Activated CD4-positive, alpha-beta T cell treated with anti-CD3 and anti-CD28 coated beads, Interleukin-2, amount 50 U/mL, for 4 hours (primary cell): ENCODE data around the gene CHKA.

Source experiments
- DNase-seq, 2 experiments: peaks; one replicate each; pipeline ENCODE4 v3.0.0-alpha.2; 2020

CHKA gene

DNA sequence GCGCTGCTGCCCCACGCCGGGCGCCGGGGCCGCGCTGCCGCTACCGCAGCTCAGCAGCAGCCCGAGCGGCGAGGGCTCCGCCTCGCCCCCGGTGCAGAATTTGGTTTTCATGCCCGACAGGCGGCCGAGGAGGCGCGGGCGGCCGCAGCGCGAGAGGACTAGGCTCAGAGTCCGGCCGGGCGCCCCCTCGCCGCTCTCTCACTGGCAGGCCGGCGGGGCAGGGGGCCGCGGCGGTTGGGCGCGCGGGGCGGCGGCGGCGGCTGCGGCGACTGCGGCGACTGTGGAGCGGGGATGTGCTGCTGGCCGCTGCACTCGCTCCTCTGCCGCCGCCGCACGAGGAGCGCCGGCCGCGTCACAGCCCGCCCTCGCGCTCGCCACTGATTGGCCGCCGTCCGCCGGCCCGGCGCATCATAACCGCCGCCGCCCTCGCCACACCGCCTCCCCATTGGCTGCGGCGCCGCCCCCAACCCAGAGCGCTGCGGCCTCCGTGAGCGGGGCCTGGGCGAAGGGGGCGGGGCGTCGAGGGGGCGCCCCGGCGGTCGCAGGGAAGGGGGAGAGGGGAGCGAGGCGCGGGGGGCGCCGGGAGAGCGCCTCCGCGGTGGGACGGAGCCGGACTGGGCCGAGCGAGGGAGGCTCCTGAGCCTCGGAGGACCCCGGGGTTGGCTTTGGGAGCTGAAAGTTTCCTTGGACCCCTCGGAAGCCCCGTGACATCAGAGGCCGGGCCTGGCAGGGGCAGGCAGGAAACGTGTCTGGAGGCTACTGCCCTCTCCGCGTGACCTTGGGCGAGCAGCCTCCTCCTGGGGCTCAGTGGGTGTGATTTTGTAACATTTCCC is at the start of gene CHKA:
Gene CHKA (minus strand): TSS at position 322 of the 833 bp plus-strand sequence. CDS start 211 bp downstream, at position 111.
- peak; percentile 77 to 81 for DNase-seq

DNA sequence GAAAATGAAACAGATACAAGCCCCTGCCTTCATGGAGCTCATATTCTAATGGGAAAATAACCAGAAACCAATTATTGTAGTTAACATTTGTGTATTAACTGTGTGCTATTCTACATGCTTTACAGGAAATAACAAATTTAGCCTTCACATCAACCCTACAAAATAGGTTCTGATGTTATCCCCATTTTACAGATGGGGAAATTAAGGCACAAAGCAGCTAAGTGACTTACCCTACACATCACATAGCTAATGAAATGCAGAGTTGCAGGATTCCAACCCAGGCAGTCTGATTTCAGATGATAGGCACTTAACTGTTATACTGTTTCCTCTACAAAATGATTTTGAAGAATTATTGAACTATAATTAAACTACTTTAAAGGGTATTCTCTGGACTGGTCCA is 48.3 kb upstream of the CHKA start:
- DNase-seq, result no peak

DNA sequence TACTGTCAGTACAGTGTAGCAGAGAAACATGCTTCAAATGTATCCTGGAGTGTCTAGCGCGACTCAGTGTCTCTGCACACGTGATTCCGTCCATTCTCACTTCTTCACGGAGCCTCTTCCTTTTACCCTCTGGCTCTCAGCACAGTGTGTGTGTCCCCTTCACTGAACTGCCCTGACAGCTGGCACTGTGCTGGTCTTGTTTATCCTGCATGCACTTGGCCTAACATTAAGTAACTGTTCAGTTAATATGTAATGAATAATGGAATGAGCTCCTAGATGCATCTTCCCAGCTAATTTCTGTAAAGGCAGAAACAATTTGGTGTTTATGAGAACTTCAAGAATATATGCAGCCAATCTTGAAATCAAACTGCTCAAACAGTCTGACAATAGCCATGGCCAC is 47.5 kb upstream of the CHKA start:
- DNase-seq, result no peak

DNA sequence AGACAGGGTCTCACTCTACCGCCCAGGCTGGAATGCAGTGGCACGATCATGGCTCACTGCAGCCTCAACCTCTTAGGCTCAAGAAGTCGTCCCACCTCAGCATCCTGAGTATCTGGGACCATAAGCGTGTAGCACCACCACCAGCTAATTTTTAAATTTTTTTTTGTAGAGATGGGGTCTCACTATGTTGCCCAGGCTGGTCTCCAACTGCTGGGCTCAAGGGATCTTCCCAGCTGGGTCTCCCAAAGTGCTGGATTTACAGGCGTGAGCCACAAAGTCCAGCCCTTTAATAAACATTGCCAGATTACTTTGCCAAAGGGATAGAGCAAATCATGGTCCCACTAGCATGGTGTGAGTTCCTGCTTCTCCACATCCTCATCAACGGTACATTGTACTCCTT is 46.3 kb upstream of the CHKA start:
- DNase-seq, result no peak

DNA sequence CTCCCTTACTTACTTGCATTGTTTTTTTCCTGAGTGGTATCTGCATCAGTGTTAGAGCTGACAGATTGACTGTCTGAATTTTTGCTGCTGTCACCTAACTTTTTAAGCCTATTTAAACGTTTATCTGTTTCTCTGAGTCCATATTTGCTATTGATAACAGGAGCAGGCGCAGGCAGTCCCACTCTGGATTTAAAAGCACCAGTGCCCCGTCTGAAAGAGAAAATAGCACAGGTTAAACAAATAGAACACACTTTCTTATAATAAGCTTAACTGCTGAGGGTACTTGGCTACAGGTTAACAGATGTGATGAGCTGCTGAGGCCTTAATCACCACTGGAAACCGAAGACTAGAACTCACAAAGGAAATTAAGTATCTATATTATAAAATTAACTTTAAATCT is 45.8 kb upstream of the CHKA start:
- no peak for DNase-seq

DNA sequence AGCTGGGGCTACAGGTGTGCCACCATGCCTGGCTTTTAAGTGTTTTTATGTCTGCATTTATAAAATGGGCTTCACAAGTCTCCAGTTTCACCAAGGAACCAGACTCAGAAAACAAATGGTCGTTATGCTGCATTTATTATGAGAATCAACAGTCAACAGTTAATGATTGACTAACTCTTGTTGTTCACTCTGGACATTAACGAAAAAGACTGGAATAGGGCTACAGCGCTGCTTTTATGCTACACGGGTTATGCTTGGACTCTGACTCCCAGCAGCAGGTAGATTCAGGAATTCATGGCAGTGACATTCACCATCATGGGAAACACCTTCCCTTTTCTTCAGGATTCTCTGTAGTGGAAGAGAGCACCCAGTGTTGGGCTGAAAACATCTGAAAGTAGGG is 44.4 kb upstream of the CHKA start:
- no peak for DNase-seq

DNA sequence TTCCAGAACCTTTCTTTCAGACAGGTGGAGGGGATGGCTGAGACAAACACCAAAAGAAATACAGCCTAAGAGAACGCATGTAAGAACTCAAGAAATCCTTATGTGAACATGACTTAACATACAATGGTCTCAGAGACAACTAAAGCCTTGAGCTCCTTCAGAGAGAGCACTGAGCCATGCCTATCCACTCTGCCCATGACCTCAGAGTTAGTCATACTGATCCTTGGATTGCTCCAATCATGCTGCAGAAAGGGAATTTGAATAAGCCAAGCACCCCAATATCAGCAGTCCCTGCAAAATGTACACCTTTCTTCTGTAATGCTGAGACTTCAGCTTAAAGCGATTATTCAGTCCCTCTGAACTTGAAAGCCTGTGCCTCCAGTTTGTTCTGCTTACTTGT is 43.2 kb upstream of the CHKA start:
- DNase-seq, result no peak

DNA sequence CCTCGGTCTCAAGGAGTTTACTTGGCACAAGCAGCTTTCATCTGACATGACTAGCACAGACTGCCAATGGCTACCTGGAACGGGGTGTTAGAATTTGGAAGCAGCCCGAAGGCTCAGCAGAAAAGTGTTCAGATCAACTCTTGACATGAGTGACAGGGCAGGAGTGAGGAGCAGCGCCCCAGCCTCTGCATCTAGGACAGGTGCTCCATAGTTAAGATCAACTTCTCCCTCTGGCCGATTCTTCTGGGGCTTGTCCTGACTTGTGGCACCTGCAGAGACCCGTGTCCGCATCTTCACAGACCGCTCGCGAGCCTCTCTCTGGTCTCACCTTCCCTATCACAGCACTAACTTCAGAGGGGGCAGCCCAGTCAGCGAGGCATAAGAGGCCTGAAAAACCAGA is 42.5 kb upstream of the CHKA start:
- DNase-seq, result no peak

DNA sequence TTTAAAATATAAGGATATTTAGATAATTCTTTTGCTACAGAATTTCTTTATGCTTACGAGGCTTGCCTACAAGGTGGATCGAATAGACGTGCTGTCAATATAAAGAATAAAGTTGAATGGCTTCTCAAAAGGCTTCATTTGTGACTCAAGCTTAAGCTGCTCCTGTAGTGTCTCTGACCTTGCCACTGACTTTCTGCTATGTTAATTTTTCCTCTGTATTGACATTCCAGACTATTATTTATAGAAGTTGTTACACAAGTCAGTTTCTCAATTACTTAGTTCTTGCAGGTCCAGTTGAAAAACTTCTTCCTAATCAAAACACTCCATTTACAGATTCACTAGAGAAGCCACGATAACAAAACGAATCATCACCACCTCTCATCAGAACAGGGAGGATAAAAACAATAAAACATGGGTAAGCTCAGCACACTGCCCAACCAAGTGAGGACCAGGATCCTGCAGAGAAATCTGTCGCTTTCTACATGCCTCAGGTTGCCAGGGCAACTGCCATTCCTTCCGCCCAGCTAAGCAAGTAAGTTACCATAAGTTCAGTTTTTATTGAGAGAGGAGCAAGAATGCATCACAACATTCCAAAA is 39.0 kb upstream of the CHKA start:
- no peak for DNase-seq

DNA sequence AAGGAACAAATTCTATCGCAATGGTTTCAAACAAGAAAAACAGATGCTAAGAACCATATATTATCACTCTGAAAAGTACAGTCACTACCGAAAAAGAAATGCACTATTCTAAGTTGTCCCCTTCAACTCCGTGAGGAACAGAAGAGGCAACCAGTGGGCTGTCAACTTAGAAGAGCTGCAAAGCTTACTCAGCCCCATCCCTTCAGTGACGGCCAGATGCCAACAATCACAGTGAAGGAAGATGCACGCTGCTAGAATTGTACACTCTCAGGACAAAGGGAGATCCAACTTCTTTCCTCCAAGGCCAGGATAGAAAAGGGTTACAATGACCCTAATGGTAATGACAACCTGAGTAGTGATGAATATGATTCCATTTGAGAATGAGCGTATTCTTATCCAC is 38.5 kb upstream of the CHKA start:
- DNase-seq, result no peak

DNA sequence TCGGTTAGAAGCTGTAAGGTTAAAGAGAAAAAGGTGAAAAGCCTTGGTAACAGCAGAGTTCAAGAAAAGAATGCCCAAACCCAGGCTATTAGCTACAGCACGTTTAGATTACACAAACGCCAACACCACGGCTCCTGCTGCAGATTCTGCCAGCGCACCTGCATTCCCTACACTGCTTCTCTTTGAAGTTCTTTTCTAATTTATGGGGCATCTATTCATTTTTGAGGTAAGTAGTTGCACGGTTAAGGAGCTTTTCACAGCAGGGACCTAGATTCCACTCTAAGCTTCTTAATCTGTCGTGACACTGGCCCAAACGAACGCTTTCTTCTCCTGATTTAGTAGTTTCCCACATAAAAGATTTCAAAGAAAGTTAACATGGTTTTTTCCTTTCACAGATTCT is 38.0 kb upstream of the CHKA start:
- DNase-seq, result no peak

DNA sequence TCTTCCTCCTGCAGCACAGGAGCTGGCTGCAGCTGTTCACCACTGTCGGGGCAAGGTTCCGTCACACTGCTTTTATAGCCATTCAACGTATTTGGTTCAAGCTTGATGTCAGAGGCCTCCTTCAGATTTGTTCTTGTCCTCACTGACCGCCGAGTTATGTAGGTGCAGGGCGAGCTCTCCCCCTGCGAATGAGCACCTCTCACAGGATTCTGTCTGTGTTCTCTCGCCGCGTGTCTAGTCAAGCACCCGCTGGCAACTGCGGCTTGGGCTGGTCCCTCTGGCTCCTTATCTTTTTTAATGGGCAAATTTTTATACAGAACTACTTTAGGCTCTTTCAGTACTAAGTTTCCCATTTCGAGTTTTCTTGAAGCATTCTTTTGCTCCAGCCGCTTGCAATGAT is 37.4 kb upstream of the CHKA start:
- DNase-seq, result no peak

DNA sequence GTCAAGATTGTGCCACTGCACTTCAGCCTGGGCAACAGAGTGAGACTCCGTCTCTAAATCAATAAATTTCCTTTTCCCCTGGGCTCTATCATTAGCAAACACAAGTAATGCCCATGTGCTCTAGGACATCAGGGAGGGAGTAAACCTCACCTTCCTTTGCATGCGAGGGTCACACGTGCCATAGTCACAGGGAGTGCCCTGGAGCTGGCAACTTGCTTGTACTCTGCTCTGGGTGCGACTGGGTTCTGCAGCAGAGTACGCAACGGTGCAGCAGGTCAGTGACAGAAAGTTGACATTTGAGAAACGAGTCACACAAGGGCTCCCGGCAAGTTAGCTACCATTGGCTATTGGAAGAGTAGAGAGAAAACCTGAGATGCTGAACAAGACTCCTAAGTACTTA is 32.6 kb upstream of the CHKA start:
- no peak for DNase-seq

DNA sequence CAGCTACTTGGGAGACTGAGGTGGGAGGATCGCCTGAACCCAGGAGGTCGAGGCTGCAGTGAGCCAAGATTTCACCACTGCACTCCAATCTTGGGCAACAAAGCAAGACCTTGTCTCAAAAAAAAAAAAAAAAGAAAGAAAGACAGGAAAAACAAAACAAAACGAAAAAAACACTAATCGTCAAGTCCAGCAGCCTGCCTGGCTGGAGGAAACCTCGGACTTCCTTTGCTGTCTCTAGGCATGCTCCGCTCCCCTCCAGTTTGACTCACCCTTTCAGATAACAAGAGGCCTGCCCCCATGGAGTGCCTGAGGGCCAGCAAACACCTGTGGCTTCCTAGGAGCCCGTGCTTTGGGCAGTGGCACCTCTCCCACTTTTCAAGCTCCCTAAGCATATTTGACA is 28.8 kb upstream of the CHKA start:
- no peak for DNase-seq

DNA sequence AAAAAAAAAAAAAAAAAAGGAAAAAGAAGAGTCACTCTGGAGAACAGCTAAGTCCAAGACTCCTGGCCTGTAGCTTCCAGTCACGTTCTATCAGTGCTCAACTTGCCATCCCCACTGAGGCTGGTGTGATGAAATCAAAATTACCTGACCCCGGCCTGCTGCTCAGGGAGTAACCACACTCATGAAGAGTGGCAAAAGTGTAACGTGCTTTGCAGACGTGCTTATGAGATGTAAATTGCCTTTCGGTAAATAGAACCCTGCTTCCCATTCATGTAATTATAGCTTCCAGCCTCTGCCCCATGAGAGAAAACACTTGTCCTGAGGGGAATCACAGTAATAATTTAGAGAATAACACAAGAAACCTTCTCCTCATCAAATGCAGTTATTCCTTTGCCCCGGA is 28.2 kb upstream of the CHKA start:
- no peak for DNase-seq

DNA sequence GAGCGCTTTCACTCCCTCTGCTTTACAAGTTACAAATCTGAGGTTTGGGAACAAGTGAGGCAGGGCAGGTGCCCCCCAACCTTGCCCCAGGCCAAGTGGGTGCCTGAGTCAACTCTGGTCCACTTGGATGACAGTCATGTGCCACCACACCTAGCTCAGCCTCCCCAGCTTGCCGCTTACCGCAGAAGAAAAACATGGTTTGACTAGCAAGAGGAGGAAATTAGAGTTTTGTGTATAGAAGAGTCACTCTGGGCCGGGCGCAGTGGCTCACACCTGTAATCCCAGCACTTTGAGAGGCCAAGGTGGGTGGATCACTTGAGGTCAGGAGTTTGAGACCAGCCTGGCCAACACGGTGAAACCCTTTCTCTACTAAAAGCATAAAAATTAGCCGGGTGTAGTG is 27.7 kb upstream of the CHKA start:
- no peak for DNase-seq

DNA sequence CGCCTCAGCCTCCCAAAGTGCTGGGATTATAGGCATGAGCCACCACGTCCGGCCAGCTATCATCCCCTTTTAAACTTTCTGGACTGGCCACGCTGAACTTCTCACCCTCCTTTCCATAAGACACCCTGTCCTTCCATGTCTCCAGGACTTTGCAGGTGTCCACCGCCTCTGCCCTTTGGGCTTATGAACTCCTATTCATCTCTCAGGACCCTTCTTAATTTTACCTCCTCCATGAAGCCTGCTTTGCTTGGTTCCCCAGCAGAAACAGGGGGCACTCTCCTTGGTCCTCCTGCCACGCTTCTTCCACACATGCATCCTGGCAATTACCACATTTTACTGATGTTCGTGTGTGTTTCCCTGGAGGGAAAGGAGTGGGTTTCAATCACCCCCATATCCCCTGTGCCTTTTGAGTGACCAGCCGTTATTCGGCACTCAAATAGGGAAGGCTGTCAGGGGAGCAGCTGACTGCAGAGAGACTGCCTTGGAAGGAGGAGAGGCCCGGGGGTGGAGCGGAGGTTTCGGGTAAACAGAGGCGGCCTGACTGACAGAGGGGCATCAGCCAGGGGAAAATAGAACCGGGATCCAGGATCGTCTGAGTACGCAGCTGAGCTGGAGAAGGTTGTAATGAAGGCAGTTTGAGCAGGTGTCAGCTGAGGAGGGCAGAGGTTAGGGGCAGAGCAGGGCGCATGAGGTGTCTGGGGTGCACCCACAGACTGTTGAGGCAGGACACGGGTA is 27.1 kb upstream of the CHKA start:
- no peak for DNase-seq

DNA sequence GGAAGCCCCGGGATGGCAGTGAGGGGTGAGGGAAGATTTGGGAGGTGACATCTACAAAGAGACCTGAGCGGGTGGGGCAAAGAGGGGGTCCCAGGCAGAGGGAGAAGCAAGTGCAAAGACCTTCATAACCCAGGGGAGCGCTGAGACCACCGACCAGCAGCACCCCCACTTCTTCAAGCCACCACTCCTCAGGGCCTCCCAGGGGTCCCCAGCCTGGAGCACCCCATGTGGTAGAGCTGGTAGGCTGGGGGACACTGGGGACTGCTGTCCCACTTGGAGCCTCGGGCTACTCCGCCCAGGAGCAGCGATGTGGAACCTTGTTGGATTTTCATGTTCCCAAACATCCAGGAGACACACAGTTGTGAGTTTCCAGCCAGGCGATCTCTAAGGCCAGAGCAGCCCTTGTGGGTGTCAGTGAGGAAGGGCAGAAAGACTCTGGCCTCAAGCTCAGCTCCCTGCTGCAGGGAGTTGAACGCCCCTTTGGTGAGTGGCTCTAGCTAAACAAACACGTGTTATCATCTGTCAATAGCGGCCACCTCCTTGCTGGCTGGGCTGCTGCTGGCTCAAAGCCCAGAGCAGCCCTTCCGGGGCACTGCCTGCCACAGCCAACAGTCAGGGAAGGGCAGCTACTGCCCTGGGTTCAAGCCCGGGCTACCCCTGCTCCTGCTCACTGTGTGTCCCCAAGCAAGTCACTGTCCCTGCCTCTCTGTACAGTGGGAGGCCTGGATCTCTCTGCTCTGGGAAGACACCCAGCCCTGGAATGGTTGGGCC is 25.7 kb upstream of the CHKA start:
- DNase-seq, result no peak

DNA sequence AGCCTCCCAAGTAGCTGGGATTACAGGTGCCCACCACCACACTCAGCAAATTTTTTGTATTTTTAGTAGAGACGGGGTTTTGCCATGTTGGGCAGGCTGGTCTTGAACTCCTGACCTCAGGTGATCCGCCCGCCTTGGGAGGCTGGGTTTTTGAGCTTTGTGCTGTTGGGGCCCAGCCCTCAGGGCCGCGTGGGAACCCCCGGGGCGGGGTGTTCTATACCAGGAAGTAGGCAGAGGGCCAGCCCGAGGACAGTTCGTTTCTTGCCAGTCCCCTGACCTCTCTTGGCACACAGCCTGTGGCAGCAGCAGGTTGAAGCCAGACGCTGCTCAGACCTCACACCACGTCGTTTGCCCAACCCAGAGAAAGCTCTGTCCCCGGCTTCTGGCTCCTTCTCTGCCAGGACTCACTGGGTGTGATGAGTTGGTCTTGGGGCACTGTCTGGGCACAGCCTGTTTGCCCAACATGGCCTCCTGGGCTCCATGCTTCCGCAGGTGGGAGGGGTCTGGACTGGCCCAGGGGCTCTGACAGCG is 24.9 kb upstream of the CHKA start:
- no peak for DNase-seq

DNA sequence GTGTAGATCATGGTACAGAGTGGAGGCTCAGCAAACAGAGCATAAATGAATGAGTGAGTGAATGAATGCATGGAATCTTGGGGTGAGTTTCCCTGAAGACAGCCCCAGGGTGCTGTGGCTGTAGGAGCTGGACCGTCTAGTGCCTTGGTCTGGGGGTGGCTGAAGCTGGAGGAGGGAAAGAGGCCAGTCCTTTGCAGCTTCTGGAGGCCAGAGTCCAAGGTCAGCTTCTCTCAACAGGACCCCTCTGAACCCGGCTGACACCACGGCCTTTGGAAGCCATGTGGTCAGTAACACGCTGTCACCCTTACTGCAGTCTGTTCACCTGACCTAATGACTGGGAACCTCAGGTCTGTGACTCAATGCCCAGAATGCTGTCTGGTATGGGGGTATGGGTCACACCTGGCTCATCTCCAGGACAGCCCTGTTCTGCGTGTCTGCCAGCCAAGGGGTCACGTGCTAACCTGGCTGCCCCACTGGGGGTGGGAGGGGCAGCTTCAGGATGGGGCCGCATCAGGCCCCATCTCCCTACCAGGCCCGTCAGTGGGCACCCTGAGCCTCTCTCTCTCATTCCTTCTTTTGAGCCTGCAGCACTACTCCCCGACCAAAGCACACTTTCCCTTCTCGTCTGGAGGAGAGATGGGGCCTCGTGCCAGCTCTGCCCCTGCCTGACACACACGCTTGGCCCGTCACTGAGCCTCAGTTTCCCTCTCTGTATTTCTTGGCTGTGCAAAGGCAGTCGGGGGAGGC is 24.1 kb upstream of the CHKA start:
- no peak for DNase-seq

DNA sequence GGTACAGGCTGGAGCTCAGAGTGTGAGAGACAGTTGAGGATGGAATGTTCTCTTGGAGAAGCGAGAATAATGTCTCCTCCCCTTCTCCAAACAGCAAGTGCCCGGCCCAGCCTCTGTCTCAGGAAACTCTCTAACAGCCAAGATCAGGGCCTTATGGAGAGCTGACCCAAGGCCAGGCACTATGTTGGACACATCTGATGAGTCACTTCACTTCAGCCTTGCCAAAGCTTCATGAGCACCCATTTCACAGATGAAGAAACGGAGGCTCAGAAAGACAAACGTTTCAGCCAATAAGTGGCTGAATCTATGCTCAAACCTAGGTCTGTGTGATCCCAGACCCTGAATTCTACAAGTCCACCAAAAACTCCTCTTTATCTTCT is 22.1 kb upstream of the CHKA start:
- no peak for DNase-seq
